Cardiac fibroblast (primary cell): Measurements from ENCODE around the gene ACAP3.

Experiments used
- DNase-seq, 2 donors: peaks; one replicate each; pipeline versions ENCODE4 v3.0.0 to v3.0.0-alpha.2; 2010; ENCODE audit warnings: low read depth in 2 of 2
- H3K4me3 ChIP-seq, 2 donors: replicated peaks in 1 of 2; 1 replicate in 1 of 2; 2 replicates in 1 of 2; pipeline ENCODE4 v1.5.1; 2011; ENCODE audit warnings: low read depth in 2 of 2, low read length in 2 of 2, mild to moderate bottlenecking in 2 of 2, moderate library complexity in 1 of 2
- TF ChIP-seq, protein P1 (sequence below): IDR thresholded peaks from one replicate; pipeline ENCODE4 v1.5.1; 2011; ENCODE audit warnings: low read depth, mild to moderate bottlenecking, low read length, inconsistent platforms

ACAP3 gene

DNA sequence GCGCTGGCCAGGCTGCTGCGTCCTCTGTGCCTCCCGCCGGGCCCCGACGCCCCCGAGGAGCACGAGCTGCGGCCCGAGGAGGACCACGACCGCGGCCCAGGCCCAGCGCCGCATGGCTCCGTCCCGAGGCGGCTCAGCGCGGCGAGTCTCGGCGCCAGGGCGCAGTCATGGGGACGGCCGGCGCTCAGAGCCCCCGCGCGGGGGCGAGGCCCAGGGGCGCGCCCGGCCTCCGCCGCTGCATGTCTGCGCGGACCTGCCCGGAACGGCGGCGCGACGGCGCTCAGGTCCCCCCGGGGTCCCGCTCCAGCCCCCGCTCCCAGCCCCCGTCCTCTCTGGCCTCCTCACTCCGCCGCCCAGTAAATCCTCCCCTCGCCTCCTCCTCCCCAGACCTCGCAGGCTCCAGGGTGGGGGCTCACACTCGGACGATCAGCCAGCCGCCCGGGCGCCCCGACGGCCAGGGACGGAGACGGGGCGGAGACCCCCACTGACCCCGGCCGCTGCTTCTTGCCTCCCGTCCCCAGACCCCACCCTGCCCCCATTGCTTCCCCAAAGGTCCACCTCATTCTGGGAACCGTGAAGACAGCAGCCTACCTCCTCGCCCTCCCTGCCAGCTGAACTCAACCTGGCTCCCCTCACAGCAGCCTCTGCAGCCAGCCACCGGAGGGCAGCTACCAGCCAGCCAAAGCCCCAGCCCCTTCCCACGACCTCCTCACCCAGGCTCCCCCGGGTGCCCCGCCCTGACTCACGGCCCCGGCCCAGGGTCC is 61.0 kb downstream of the ACAP3 start, which contains the start of gene C1QTNF12:
Gene C1QTNF12, minus strand, starts transcription at position 146 of the 764 bp plus-strand sequence. Its CDS starts 32 bp downstream, at position 114.
- DNase-seq: no peak

DNA sequence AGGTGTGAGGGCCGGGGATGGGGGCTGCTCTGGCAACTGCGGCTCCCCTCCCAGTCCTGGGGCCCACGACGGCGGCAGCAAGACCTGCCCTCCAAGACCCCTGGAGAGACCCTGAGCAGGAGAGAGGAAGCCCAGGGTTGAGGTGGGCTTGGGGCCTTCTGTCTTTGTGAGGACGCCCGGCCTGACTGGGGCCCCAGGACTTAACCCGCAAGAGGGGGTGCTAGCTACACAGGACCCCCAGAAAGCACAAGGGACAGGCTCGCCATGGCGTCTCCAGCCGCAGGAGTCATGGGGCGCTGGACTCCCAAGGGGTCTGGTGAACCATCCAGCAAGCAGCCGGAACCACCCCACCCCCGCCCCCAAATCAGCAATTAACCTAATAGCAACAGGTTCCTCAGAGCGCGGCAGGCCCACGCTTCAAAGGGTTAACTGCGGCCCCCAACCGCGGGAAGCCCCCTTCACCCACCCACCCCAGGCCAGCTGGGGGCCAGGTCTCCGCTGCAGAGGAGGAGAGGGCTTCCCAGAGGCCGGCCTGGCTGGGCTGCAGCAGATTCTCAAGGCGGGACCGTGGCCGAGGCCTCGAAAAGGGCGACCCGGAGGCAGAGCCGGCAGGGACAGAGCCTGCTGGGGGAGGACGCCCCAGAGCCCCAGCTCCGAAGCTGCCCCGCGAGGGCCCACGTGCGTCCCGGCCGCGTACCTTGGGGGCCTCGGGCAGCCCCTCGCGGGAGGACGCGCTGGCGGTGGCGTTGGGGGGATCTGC is 61.7 kb downstream of the ACAP3 start:
- no peak overlapping the region for H3K4me3 ChIP-seq
- DNase-seq: no peak
- TF ChIP-seq, protein P1, sequence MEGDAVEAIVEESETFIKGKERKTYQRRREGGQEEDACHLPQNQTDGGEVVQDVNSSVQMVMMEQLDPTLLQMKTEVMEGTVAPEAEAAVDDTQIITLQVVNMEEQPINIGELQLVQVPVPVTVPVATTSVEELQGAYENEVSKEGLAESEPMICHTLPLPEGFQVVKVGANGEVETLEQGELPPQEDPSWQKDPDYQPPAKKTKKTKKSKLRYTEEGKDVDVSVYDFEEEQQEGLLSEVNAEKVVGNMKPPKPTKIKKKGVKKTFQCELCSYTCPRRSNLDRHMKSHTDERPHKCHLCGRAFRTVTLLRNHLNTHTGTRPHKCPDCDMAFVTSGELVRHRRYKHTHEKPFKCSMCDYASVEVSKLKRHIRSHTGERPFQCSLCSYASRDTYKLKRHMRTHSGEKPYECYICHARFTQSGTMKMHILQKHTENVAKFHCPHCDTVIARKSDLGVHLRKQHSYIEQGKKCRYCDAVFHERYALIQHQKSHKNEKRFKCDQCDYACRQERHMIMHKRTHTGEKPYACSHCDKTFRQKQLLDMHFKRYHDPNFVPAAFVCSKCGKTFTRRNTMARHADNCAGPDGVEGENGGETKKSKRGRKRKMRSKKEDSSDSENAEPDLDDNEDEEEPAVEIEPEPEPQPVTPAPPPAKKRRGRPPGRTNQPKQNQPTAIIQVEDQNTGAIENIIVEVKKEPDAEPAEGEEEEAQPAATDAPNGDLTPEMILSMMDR: no peak

More for the DNA sequence above, 61.0 kb downstream of the ACAP3 start, which contains the start of gene C1QTNF12:
- TF ChIP-seq, protein P1: no peak
- no peak within 1 kb of the TSS for H3K4me3 ChIP-seq

DNA sequence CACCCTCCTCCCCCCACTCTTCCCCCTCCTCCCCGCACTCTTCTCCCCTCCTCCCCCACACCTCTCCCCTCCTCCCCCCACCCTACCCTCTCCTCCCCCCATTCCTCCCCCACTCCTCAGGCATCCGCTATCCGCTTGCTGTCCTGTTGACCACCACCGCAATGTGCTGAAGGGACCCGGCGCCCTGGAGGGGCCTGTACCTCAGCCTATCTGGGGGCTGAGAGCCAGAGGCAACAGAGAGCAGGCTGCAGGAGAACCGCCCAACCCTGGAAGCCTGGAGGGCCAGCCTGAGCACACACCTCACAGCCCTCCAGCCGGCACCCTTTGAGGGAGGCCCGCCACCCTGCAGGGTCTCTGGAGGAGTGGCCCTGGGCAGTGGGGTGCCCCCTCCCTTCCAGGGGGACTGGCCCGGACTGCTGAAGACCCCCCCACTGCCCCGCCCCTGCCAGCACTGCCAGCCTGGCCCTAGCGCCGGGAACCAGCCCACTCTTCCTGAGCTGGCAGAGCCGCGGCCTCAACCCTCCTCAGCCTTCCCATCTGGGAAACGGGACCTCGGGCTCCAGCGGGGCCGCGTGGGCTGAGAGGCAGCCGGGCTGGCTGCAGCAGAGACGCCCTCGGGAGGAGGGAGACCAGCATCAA is 62.4 kb downstream of the ACAP3 start:
- TF ChIP-seq, protein P1: no peak
- DNase-seq: no peak
- H3K4me3 ChIP-seq: no peak overlapping the region

DNA sequence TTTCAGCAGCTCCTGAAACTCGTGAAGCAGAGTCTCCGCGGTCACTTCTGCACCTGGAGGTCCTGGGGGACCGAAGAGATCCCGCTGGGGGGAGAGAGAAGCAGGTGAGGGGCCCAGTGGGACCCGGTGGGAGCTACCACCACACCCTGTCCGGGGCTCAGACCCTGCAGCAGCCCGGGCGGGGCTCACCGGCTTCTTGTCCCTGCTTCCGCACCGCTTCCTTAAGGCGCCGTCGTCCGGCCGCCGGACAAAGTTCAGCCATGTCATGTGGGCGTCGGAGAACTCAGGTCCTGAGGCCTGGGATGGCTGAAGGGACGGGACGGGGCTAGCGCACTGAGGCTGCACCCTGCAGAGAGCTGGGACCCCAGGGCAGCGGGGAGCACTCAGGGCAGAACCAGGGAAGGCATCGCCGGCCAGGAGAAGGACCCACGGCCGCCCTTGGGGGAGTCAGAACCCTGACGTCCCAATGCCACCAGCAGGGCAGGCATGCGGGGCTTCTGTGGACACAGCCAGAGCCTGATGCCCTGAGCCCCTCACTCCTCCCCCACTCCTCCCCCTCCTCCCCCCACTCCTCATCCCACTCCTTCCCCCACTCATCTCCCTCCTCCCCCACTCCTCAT is 63.4 kb downstream of the ACAP3 start:
- no peak overlapping the region for H3K4me3 ChIP-seq
- TF ChIP-seq, protein P1: no peak
- no peak for DNase-seq

DNA sequence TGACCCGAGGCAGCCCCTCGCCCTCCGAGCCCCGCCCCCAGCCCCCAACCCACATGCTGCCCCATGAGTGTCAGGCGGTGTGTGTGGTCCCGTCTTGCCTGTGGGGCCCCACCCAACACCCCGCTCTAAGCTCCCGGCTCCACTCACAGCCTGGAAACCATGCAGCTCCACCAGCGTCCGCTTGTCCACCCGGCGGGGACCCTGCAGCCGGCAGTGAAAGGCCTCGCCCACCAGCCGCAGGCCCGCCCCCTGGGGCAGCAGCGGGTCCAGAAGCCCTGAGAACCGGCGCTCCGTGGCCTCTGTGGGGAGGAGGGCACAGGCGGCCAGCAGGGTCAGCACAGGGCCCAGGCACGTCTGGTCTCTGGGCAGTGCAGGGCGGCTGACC is 63.9 kb downstream of the ACAP3 start:
- H3K4me3 ChIP-seq: no peak overlapping the region
- TF ChIP-seq, protein P1: no peak
- DNase-seq: no peak

DNA sequence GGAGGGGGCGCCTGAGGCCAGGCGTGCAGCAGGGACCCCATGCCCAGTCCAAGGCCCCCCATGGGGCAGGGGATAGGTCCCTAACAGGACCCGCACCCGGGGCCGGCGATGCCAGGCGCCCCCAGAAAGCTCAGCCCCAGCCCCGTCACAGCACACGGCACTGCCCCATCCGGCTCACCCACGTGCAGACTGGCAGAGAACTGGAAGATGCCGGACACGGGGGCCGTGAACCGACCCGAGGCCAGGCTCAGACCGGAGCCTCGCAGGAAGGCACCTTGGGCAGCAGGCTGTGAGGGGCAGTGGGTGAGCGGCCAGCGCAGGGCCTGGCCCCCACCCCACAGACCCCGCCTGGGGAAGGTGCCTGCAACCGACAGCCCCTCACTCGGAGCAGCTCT is 64.5 kb downstream of the ACAP3 start:
- TF ChIP-seq, protein P1: no peak
- DNase-seq: no peak
- no peak overlapping the region for H3K4me3 ChIP-seq
